ENCODE measurements around the gene SCARB1.

SCARB1 gene

DNA sequence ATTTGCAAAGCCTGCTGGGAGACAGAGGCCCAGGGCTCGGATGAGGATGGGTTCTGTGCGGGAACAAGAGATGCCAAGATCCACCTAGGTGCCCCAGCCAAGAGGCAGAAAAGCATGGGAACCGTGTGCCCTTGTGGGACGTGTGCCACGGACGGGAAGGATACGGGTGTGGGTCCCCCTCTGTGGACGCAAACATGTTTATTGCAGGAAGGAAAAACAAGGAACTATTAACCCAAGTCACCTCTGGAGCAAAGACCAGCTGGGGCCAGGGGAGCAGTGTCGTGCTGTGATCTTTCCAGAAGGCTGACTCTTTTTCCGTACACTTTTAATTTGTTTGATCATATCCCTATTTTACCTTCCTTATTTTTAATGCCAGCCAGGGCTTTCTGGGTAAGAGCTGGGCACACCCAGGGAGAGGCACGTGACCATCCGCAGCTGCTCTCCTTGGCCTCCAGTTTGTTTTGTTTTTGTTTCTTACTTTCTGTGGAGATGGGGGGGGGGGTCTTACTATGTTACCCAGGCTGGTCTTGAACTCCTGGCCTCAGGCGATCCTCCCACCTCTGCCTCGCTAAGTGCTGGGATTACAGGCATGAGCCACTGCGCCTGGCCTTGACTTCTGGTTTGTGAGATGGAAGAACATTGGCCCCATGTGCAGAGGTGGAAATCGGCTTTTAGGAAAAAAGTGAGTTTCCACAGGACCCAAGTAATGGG is 20.7 kb downstream of the SCARB1 start:
- no peak for DNase-seq (ENCODE audit: low read depth in 2 of 2, low spot score in 1 of 2)

DNA sequence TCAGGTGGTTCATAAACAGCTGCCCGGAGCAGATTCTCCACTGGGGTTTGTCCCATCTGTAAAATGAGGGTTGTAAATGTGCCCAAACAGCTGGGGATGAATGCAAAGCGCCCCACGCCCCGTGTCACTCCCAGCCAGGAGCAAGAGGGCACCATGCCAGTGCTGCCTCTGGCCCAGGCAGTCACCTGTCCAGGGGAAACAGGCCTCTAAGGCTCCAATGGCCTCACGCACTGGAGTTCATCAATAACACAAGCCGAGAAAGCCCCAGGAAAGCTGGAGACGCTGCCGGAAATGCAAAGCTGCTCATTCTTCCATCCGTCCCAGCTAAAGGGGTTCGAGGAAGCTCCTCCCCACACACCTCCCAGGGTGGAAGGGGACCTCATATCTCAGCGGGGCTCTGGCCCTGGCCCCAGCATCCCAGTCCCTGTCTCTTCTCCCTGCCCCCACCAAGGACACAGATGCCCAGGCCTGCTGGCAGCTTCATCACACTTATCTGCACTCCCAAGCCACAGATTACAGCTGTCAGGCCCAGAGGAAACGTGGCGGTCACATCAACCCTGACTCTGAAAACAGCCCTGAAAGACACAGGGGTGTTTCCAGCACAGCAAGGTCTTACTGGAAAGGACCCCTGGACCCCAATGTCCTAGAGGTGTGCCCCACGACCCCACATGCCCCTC is 21.5 kb downstream of the SCARB1 start:
- DNase-seq (ENCODE audit: low read depth in 2 of 2, low spot score in 1 of 2), result no peak

DNA sequence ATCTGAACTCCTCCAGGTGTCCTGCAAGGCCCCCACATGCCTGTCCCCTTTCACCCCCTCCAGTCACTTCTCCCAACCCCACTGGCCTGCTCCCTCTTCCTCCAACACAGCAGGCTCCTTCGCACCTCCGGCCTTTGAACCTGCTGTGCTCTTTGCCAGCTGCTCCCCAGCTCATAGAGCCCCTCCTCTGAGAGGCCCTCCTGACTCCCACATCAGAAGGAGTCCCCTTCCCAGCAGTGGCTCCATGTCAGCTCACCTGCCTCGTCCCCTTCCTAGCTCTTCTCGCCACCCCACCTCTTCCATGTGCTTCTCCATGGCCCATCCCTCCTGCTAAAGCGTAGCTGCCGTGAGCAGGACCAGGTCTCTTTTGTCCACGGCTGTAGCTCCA is 22.1 kb downstream of the SCARB1 start:
- no peak for DNase-seq (ENCODE audit: low read depth in 2 of 2, low spot score in 1 of 2)

DNA sequence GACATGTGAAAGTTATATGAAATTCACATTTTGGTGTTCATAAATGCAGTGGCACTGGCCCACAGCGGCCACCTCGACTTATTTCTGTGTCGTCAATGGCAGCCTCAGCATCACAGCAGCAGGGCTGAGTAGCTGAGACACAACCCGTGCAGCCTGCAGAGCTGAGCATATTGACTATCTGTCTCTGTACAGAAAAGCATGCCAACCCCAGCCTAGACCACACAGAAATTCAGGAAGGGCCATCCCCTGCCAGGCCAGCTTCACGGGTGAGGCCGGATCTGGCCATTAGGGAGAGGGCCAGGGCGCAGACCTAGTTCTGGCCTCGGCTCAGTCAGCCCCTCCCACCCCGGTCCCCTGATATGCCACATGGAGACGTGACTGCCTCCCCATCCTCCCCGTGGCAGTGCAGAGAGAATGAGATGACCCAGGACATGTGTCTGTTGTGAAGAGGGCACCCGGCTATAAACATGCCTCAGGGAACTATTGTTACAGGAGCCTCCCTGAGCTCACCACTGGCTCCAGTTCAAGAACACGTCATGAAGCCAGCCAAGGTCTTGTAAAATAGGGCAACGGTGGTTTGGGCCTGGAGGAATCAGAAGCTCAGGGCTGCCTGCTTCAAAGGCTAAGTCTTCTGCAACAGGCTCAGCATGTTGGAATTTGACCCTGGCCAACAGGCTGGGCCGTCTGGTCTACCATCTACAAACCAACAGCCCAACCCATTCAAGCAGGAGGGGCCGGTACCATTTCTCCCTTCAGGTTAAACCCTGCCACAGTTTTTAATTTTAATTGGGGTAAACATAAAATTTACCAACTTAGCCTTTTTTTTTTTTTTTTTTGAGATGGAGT is 25.5 kb downstream of the SCARB1 start:
- DNase-seq (ENCODE audit: low read depth in 2 of 2, low spot score in 1 of 2), result no peak

DNA sequence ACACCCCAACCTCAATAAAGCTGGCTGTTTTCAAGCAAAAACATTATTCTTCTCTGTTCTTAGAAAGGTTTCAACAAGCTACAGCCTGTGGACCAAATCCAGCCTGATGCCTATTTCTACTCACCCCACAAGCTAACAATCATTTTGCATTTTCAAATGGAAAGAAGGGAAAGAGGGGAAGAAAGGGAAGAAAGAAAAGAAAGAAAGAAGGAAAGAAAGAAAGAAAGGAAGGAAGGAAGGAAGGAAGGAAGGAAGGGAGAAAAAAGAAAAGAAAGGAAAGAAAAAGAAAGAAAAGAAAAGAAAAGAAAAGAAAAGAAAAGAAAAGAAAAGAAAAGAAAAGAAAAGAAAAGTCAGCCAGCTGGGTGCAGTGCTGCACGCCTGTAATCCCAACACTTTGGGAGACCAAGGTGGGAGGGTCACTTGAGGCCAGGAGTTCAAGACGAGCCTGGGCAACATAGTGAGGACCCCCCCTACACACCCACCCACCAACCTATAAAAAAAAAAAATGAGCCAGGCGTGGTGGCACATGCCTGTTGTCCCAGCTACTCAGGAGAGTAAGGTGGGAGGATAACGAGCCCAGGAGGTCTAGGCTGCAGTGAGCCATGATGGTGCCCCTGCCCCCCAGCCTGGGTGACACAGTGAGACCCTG is 26.3 kb downstream of the SCARB1 start:
- DNase-seq (ENCODE audit: low read depth in 2 of 2, low spot score in 1 of 2), result no peak

DNA sequence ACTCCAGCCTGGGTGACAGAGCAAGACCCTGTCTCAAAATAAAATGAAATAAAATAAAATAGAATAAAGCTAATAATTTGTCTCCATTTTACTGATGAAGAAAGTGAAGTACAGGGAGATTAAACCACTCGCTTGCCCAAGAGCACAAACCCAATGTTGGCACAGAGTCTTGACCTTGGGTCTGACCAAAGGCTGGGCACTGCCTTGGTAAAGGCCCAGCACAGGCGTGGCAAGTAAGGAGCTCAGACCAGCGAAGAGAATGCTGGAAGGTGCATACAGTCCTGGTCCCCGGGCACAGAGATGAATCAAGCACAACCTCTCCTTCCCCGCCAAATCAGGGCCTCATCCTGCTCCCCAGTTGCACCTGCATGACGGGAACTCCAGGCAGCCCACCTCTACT is 26.9 kb downstream of the SCARB1 start:
- DNase-seq (ENCODE audit: low read depth in 2 of 2, low spot score in 1 of 2), result no peak

DNA sequence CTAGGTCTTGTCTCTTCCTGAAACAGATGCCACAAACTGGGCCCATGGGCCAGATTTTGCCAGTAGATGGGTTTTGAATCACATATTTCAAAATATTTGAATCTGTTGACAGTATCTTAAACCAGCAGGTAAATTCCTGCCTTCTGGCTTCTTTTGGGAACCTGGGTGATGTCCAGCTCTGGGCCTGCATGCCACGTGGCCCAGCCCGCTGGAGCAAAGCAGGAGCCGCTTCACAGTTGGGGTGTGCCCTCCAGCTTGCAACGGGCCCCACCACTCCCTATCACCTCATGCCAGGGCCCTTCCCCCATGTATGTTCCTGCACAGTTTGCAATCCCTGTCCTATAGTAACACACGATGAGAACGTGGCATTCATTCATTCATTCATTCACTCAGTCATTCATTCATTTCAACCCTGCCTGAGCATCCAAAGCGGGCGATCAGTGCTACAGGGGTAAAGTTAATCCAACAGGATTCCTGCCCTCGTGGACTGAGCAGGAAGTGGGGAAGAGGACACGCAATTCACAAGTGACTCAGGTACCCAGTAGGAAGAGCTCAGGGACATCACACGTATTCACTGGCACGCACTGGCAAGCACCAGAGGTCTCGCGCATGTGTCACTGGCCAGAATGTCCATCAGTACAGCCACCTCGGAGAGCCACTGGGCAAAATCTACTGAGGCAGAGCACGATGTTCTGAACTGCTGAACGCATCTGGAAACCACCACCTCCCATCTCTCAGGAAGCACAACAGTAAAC is 27.8 kb downstream of the SCARB1 start:
- no peak for DNase-seq (ENCODE audit: low read depth in 2 of 2, low spot score in 1 of 2)

DNA sequence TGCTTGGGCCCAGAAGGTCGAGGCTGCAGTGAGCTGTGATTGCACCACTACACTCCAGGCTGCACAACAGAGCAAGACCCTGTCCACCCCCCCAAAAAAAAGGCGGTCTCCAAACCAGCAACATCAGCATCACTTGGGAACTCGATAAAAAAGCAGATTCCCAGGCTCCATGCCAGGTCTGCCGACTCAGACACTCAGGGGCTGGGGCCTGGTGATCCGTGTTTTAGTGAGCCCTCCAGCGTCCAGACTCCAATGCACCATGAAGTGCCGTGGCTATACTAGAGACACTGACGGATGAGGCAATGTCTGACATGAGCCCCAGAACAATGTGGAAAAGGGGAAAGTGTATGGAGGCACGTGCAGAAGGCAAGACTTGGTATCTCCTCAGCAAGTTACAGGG is 28.8 kb downstream of the SCARB1 start:
- no peak for DNase-seq (ENCODE audit: low read depth in 2 of 2, low spot score in 1 of 2)

DNA sequence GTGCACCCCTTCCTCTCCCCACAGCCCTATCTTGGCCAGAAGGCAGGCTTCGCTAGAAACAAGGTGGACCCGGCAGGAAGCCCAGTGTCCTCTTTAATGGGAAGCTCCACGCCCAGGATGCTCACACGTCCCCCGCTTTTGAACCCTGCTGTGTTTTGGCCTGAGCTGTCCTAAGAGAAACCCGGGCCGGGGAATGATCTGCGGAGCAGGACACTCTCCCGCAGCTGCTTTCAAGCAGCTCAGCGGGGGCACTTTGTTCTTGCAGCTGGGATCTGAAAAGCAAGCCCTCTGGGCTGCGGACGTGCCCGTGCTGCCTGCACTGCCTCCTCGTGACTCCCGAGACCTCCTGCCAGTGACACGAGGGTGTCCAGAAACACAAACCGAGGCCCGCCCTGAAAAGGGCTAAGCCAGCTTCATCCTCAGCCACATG is 30.0 kb downstream of the SCARB1 start:
- DNase-seq (ENCODE audit: low read depth in 2 of 2, low spot score in 1 of 2), result no peak

DNA sequence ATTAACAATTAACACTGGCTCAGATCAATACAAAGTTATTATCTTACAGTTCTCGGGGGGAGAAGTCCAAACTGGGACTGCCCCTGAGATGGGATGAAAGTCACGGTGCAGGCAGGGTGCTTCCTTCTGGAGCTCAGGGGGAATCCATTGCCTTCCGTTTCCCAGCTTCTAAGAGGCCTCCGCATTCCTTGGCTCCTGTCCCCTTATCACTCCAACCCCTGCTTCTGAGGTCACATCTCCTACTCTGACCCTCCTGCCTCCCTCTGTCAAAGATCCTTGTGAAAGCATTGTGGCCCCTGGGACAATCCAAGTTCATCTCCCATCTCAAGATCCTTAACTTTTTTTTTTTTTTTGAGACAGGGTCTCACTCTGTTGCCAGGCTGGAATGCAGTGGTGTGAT is 30.8 kb downstream of the SCARB1 start:
- no peak for DNase-seq (ENCODE audit: low read depth in 2 of 2, low spot score in 1 of 2)

DNA sequence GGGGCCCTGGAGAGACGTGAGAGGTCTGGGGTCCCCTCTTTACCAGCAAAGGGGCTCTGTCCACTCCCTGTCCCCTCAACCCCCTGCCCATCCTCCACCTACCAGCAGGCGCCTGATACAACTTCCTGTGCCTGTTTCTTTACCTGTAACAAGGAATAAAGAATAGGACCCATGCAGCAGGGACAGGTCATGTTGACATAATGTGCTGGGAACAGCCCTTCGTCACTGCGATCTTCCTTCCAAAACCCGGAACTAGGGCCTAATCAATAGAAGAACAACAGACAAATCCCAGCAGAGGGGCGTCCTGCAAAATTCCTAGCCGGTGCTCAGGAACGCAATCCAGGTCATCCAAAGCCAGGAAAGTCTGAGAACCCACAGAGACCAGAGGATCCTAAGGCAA is 32.1 kb downstream of the SCARB1 start:
- no peak for DNase-seq (ENCODE audit: low read depth in 2 of 2, low spot score in 1 of 2)

DNA sequence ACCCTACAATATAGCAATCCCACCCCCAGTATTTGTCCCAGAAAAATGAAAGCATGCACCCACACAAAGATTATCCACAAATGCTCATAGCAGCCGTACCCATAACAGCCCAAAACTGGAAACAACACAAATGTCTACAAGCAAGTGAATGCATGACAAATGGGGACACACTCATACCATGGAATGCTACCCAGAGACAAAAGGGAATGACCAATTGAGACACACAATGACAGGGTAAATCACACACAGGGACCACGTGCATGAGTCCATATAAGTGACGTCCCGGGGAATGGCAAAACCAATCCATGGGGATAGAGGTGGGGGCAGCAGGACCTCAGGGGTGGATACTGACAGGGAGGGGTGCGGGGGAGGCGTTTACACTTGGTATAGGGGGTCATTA is 33.4 kb downstream of the SCARB1 start:
- no peak for DNase-seq (ENCODE audit: low read depth in 2 of 2, low spot score in 1 of 2)

DNA sequence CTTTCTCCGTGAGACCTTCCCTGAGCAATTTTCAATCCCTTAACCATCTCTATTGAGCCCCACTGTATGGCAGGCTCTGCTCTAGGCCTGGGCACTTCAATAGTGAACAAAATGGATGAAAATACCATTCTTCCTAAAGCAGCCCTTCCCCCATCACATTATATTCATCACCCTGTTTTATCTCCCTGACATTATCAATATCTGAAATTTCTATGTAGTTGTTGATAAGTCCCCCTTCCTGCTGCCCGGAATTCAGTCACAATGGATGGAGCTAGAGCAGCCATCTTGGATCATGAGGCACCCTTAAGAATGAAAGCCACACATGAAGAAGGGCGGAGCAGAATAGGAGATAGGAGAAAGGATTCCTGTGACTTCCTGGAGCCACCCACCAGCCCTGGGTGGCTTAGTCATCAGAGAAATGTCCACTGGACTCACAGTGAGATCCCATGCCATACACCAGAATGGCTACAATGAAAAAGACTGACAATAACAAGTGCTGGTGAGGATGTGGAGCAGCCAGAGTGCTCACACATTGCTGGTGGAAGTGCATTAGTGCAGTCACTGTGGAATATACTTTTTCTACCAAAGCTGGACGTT is 33.9 kb downstream of the SCARB1 start:
- DNase-seq (ENCODE audit: low read depth in 2 of 2, low spot score in 1 of 2), result no peak

DNA sequence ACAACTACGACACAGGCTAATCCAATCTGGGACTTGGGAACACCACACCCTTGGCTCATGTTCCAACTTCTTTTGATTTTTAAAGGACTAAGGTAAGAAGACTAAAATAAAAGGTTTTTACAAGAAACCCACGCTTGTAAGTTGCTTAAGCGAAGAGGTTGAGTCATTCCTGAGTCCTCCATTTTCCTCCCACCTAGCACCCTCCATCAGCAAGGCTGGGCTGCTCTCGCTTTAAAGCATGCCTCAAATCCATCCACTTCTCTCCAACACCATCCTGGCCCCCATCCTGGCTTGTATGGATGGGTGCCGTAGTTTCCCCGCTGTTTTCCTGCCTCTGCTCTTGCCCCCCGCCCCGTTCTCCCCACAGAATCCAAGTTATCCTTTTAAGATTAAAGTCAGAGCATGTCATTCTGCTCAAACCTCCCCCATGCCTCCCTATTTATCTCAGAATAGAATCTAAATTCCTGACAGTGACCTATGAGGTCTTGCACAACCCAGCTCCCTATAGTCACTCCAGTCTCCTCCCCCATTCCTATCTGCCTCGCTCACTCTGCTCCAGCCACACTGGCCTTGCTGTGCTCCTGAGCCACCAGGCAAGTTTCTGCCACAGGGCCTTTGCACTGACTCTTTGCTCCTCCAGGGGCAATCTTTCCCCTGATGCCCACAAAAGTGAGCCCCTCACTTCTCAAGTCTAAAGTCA is 34.5 kb downstream of the SCARB1 start:
- no peak for DNase-seq (ENCODE audit: low read depth in 2 of 2, low spot score in 1 of 2)

DNA sequence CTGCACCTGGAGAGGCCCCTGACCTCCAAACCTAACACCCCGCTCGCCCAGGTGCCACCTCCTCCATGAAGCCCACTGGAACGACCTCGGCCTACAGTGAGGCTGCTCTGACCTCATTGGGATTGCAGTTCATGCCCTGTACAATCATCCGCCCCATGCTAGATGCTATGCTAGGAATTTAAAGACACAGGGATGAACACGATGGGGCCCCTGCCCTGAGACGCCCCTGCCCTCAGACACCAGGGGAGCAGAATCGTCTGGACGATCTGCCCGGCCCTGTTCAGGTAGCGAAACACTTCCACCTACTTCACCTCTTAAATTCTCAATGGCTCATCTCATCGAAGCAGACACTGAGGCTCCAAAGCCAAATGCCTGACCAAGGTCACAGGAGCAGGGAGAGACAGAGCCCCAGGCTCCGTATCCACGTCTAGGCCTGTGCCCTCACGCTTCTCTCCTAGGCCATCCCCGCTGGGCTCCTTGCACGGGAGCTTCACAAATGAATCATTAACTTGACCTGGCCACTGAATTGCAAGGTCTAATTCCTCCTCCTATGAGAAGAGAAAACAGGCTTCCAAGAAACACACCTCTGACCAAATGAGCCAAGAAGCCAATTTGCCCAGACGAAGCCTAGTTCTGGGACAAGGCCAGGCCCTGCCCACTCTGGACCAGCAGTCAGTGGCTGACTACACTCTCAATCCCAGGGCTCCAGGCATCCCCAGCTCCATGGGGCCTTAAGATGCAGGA is 35.2 kb downstream of the SCARB1 start:
- DNase-seq (ENCODE audit: low read depth in 2 of 2, low spot score in 1 of 2), result no peak

DNA sequence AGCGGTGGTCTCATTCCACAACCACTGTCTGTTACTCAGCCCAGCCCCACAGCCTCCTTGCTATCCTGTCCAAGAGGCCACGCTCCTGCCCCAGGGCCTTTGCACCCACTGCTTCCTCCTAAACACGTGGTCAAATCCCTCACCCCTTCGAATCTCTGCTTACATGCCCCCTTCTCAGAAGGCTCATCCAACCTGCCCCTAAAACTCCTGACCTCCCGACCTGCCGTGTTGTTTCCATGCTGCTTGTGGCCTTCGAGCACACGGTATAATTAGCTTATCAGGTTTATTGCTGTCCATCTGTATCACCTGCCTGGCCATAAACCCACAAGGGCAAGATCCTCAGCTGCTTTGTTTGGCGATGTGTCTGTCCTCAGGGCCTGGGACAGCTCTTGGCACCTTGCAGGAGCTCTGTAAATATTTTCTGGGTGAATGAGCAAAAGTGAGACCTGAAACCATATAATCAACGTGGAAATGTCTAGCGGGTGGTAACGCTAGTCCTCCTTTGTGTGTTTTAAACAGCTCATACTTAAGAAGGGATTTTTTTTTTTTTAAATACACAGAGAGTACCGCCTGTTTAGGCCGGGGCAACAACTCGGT is 36.0 kb downstream of the SCARB1 start:
- no peak for DNase-seq (ENCODE audit: low read depth in 2 of 2, low spot score in 1 of 2)

DNA sequence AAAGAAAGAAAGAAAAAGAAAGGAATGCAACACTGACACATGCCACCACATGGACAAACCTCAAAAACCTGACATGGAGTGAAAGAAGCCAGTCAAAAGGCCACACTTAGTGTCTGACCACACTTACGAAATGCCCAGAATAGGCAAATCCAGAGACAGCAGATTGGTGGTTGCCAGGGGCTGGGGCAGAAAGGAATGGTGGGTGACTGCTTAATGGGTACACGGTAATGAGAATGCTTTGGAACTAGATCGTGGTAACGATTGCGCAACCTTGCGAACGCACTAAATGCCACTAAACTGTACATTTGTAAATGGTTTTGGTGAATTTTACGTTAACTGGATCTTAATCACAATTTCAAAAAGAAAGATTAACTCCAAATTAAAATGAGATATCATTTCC is 39.5 kb downstream of the SCARB1 start:
- no peak for DNase-seq (ENCODE audit: low read depth in 2 of 2, low spot score in 1 of 2)

DNA sequence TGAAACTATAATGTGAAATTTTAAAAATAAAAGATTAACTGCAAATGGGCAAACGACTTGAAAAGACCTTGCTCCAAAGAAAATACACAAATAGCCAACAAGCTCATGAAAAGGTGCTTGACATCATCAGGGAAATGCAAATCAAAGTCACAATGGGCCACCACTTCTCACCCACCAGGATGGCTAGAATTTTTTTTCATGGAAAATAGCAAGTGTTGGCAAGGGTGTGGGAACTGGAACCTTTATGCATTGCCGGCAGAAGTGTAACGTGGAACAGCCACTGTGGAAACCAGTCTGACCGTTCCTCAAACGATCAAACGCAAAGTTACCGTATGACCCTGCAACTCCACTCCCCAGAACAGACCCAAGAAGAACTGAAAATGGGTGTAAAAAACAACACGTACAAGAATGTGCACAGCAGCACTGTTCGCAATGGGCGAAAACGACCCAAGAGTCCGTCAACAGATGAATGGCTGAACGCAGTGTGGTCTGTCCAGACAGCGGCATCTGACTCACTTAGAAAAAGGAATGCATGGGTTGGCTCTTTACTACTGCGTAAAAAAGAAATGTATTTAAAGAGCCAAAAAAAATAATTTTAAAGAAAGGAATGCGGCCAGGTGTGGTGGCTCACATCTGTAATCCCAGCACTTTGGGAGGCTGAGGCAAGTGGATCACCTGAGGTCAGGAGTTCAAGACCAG is 40.2 kb downstream of the SCARB1 start:
- DNase-seq (ENCODE audit: low read depth in 2 of 2, low spot score in 1 of 2), result no peak
